Mesenteric fat pad (tissue), 1 donor: ENCODE data around the gene SPTBN5. TPM values are rescaled to one million over a fixed set of nuclear protein-coding genes. Genes with fewer than 3 reads are reported as not detected.

Experiments used
- DNase-seq: peaks from one replicate; pipeline ENCODE4 v3.0.0-alpha.2; 2020; ENCODE audit warnings: low spot score
- total RNA-seq: library from RNA; stranded (reverse); fragmentation: NEBNext Ultra II Directional; extraction: Animal tissue kit (Norgen Biotek cat#: 25700); gene quantifications from one replicate; pipeline ENCODE4 v1.2.1, GENCODE V29; 2021
- donor health status: DM: yes; HTN: yes; CAD: no.

SPTBN5 gene
- total RNA-seq, 1 donor from 2014 or later = 1.6 TPM

DNA sequence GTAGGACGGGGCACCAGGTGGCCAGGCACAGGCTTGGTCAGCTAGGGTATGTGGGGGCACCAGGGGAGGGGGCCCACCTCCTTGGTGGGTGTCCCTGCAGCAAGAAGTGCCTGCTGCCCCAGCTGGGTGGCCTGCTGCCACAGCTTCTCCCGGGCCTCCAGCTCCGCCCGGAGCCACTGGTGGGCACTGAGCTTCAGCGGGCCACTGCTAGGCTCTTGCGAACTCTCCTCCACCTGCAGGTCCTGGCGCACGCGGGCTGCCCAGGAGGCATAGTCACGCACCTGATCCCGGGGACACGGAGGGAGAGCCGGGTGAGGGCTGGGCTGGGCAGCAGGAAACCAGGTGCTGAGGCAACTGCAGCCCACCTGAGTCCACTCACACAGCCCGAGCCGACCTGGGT is 25.5 kb downstream of the SPTBN5 start:
- no peak for DNase-seq

GRCh38 chr15:41866872-41867579 is 26.8 kb downstream of the SPTBN5 start:
- DNase-seq = no peak

GRCh38 chr15:41866263-41866703 is 27.6 kb downstream of the SPTBN5 start:
- DNase-seq = no peak

GRCh38 chr15:41865490-41866055 is 28.3 kb downstream of the SPTBN5 start:
- DNase-seq = no peak

DNA sequence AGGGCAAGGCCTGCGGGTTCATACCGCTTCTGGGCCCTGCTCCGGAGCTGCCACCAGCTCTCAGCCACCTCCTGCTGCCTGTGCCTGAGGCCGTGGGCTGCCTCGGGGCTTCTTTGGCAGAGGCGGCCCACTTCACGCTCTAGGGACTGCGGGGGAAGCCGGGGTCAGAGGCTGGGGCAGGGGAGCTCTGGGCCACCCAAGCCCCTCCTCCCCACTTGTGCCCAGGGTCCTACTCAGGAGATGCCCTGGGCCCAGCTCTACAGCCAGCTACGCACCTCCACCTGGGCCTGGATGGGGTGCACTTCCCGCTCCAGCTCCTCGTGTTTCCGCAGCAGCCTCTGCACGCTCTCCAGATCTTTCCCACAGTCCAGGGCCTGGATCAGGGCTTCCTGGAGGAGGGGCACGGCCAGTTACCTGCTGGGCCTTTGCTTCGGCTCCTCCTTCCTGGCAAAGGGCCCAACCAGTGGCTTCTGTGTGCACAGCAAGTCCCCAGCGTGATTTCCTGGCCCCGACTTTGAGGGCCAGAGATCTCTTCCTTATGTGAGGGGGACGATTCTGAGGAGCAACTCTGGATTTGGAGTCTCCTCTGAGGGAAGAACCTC is 31.2 kb downstream of the SPTBN5 start:
- no peak for DNase-seq

DNA sequence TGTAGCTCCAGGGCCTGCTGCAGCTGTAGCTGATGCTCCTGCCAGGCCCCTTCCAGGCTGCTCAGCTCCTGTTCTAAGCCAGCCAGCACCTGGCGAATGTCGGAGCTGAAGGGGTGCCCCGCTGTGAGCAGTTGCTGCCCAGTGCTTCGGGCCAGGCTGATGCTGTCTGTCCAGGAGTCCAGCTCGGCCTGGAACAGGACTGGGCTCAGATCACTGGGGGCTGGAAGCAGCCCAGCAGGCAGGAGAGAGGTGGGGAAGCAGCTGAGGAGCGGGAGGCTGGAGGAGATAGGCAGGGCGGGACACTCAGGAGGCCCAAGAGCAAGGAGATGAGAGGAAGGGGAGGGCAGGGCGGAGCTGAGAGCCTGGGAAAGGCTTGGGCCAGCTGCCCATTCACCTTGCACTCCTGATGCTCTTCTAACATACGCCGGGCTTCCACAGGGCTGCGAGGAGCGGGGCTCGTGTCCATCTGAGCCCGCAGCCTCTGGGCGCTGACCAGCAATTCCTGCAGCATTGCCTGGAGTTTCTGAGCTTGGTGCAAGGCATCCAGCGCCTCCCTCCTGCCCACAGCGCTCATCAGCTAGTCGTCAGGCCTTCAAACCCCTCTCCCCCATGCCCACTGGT is 32.0 kb downstream of the SPTBN5 start:
- no peak for DNase-seq

- DNase-seq = no peak
Measured at GRCh38 chr15:41860049-41860828, 33.6 kb downstream of the SPTBN5 start.

DNA sequence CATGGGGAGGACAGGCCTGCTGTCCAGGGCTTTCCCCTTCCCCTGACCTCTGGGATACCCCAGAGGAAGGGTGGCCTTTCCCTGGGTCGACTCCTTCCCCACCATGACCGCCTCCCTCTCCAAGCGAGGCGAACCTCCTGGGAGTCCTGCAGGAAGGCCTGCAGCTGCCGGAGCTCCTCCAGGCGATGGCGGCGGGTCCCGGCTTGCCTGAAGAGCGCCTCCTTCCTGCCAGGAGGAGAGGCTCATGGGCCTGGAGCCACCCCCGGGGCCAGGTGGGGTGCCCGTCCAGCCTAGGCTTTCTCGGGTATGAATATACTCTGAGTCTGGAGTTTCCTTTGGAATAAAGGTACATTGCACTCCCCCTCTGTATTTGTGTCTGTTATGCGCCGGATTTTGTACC is 35.1 kb downstream of the SPTBN5 start:
- DNase-seq = no peak

DNA sequence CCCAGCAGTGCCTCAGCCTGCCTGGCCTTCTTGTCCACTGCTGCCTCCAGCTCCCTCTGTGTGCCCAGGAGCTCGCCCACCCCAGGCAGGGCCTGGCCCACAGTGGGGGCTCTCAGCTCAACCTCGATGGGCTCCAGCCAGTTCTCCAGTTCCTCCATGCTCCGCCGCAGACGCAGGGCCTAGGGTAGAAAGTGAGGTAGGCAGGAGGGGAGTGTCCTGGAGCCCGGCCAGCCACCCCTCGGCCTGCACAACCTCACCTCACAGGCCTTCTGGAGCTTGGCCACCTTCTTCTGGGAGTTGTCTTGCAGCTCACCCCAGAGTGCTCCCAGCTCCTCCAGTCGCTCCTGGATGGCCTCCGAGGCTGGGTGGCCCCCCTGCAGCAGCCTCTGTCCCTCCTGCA is 36.5 kb downstream of the SPTBN5 start:
- no peak for DNase-seq

DNA sequence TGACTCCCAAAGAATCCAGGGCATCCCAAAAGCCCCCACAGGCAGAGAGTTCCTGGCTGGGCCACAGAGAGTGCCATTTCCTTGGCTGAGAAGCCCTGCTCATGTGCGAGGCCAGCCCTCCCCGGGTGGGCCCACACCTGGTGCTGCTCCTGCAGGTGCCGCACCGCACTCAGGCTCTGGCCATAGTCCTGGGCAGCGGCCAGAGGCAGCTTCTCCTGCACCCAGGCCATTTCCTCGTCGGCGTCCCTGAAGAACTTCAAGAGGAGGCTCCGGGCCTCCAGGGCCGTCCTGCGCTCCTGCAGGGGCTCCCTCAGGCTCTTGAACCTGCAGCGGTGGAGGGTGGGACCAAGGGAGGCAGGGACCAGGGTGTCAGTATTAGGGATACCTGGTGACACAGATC is 37.1 kb downstream of the SPTBN5 start:
- no peak for DNase-seq

- no peak for DNase-seq
Measured at GRCh38 chr15:41856262-41856661, 37.6 kb downstream of the SPTBN5 start.

- no peak for DNase-seq
Measured at GRCh38 chr15:41855261-41855961, 38.4 kb downstream of the SPTBN5 start.

- no peak for DNase-seq
Measured at GRCh38 chr15:41854443-41854842, 39.4 kb downstream of the SPTBN5 start.

GRCh38 chr15:41853831-41854230 is 40.0 kb downstream of the SPTBN5 start:
- DNase-seq = no peak

DNA sequence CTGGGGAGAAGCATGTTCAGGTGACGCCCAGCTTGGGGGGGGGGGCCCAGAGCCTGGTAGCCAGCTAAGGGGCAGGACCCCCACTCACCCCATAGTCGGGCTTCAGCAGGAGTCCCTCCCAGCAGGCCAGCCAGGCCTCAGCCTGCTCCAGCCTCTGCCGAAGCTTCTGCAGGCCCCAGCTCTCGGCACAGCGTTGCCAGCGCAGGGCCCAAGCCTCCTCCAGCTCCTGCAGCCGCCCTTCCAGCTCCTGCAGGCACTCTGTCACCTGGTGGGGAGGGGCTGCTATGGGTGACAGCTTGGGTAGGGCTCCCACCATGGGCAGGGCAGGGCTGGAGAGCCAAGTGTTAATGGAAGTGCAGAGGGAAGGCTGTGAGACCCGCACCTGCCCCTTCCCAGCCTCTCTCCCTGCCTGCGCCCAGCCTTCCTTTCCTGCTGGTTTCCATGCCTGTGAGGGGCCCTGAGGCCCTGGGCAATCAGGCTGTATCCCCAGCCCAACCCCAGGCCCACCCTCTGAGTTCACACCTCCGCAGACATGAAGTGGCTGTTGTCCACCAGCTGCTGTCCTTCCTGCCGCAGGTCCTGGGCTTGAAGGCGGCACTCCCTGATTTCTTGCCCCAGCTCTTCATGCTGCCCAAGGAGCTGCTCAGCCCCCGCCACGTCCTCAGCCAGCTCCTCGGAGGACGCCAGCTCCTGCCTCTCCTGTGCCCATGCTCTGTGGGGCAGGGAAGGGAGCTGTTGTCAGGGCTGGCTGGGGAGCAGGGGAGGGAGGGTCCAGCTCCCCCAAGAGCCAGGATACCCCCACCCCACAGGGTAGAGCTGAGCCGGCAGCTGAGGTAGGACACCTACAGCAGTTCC is 40.9 kb downstream of the SPTBN5 start:
- DNase-seq = no peak

DNA sequence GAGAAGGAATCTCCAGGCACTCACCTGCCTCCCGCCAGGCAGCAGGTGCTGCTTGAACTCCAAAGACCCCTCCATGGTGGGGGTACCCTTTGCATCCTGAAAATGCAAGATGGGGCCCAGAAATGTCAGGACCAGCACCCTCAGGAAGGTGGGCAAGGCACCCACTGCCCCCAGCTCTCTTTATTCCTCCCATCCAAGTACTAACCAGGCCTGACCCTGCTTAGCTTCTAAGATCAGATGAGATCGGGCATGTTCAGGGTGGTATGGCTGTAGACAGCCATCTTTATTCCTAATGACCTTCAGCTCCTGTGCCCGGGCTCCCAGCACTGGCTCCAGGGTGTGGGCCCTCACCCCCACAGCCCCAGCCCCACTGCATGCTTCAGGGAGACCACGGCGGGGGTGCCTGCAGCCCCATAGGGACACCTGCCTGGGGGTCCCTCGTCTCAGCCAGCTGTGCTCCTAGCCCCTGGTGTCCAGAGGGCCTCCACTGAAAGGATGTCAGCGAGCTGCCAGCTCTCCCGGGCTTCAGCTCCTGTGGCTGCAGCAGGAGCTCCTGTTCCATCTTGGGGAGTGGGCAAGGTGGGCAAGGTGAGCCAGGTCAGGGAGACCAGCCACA is 42.0 kb downstream of the SPTBN5 start:
- no peak for DNase-seq

DNA sequence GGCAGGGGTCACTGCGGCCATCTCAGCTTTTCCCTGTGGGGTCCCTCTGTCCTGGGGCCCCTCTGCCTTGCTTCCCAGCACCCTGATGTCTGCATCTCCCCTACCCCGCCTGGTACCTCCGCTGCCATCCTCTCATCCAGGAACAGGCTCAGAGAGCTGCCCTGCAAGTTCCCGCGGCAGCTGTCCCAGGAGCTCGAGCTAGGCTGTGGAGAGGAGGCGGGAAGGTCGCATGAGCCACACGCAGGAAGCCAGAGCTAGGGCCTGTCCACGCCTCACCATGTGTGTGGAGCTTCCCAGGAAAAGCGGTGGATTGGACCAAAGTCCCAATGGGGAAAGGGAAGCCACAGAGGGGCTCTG is 42.7 kb downstream of the SPTBN5 start:
- DNase-seq = no peak

DNA sequence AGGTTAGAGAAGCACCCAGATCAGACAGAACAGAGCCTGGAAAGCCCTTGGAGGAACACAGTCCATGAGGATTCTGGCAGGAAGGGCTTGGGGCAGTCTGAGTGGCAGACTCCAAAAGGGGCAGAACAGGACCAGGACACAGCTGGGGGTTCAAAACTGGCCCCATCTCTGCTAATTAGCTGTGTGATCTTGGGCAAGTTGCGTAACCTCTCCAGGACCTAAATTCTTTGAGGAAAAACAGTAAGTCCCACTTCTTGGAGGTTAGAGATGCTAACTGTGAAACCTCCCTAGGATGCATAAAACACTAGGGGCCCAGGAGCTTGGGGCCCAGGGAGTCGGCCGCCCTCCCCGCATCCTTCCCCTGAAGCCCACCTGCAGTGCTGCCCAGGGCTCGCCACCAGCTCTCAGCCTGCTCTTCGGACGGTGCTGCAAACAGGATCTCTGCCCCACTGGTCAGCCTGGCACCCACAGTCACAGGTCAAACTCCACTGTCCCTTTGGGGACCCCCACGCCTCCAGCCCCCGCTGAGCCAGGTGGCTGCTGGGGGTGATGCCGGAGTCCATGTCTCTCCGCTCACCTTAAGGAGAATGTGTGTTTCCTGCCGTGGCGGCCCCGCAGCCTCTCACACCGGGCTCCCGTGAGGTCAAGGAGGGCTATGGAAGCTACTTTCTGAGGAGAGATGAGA is 43.2 kb downstream of the SPTBN5 start:
- DNase-seq = no peak

DNA sequence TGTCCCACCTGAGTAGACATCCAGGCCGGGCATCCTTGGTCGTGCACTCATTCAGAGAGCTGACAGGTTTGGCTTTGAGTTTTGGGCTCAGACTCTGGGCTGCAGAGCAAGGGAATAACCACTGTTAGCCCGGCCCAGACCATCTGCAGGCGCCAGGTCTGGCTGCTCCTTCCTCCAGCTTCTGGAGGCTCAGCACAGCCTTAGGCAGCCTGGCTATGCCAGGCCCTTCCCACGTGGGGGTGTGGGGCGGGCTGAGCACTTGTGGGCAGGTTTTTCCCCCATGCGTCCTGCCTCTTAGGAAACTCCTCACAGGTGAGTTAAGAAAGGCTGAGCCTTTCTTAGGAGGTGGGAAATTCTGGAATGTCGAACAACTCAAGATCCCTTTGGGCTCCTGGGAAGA is 44.0 kb downstream of the SPTBN5 start:
- DNase-seq = no peak
